Colon (tissue), 2 donors: ENCODE measurements around the gene SERPINE3.

Experiments used
- FAIRE-seq: peaks from 2 replicates; lab custom pipeline; 2012; peaks lifted over from hg19 to GRCh38; lab: Jason Lieb, UNC
- donor health status: control.
- donor health status: control.

Gene SERPINE3

GRCh38 chr13:51339354-51339753 is at the start of gene SERPINE3:
TSS of gene SERPINE3 (plus strand) at chr13:51339691. CDS start at chr13:51341092, 1,401 bp downstream.
- FAIRE-seq: no peak

- no peak for FAIRE-seq
These were observed 48.1 kb upstream of the SERPINE3 start for GRCh38 chr13:51291341-51291740.

GRCh38 chr13:51292000-51292565 is 47.4 kb upstream of the SERPINE3 start:
- FAIRE-seq: no peak

- FAIRE-seq: no peak
These were observed 41.9 kb upstream of the SERPINE3 start for GRCh38 chr13:51297556-51297955.

GRCh38 chr13:51298812-51299211 is 40.7 kb upstream of the SERPINE3 start:
- FAIRE-seq: no peak

- FAIRE-seq: no peak
These were observed 36.4 kb upstream of the SERPINE3 start for GRCh38 chr13:51303063-51303552.

GRCh38 chr13:51303882-51304281 is 35.6 kb upstream of the SERPINE3 start:
- no peak for FAIRE-seq

GRCh38 chr13:51305271-51305967 is 34.1 kb upstream of the SERPINE3 start:
- no peak for FAIRE-seq

- no peak for FAIRE-seq
These were observed 30.7 kb upstream of the SERPINE3 start for GRCh38 chr13:51308781-51309180.

- no peak for FAIRE-seq
These were observed 28.3 kb upstream of the SERPINE3 start for GRCh38 chr13:51311231-51311630.

GRCh38 chr13:51311957-51312520 is 27.5 kb upstream of the SERPINE3 start:
- FAIRE-seq: no peak

- no peak for FAIRE-seq
These were observed 25.9 kb upstream of the SERPINE3 start for GRCh38 chr13:51313619-51314018.

GRCh38 chr13:51317262-51317661 is 22.2 kb upstream of the SERPINE3 start:
- FAIRE-seq: no peak

- no peak for FAIRE-seq
These were observed 21.5 kb upstream of the SERPINE3 start for GRCh38 chr13:51318015-51318414.

GRCh38 chr13:51318876-51319275 is 20.6 kb upstream of the SERPINE3 start:
- no peak for FAIRE-seq

- no peak for FAIRE-seq
These were observed 17.7 kb upstream of the SERPINE3 start for GRCh38 chr13:51321836-51322235.

- FAIRE-seq: no peak
These were observed 16.7 kb upstream of the SERPINE3 start for GRCh38 chr13:51322826-51323225.

GRCh38 chr13:51323824-51324511 is 15.5 kb upstream of the SERPINE3 start:
- no peak for FAIRE-seq

- FAIRE-seq: no peak
These were observed 14.6 kb upstream of the SERPINE3 start for GRCh38 chr13:51324714-51325420.

GRCh38 chr13:51325837-51326236 is 13.7 kb upstream of the SERPINE3 start:
- FAIRE-seq: no peak

- no peak for FAIRE-seq
These were observed 12.7 kb upstream of the SERPINE3 start for GRCh38 chr13:51326777-51327176.

- FAIRE-seq: no peak
These were observed 11.5 kb upstream of the SERPINE3 start for GRCh38 chr13:51327961-51328360.
